Transverse colon (tissue), 4 donors: ENCODE measurements around the gene CAPN11.

Experiments
- CTCF ChIP-seq, 5 experiments: fragments of 200-600 bp in 3 of 5; fragments of 450-650 bp in 2 of 5; sonication (generic) in 3 of 5; IDR thresholded peaks; 1 replicate in 2 of 5; 2 replicates in 3 of 5; pipeline ENCODE4 v1.5.1; 2016 to 2017; ENCODE audit warnings: antibody characterized with exemption in 5 of 5, inconsistent platforms in 3 of 5, mild to moderate bottlenecking in 2 of 5, moderate library complexity in 1 of 5
- EP300 ChIP-seq: sonication (generic); formaldehyde crosslinking; IDR thresholded peaks from one replicate; pipeline ENCODE4 v1.6.1; 2017; ENCODE audit warnings: antibody characterized with exemption, low read depth
- POLR2A ChIP-seq: fragments of 450-650 bp; IDR thresholded peaks from one replicate; pipeline ENCODE4 v1.6.1; 2016; ENCODE audit warnings: antibody characterized with exemption, mild to moderate bottlenecking, moderate library complexity
- POLR2AphosphoS5 ChIP-seq, 3 donors: sonication (generic); formaldehyde crosslinking; IDR thresholded peaks; one replicate each; pipeline ENCODE4 v1.6.1; 2016; ENCODE audit warnings: antibody characterized with exemption in 3 of 3

- TF ChIP-seq POLR2A (no peak), CTCF (IDR thresholded peaks at IDR 0.05) (no peak), POLR2AphosphoS5 (IDR thresholded peaks at IDR 0.05) (no peak), EP300 (no peak)
Observed at GRCh38 chr6:44190715-44191114, 32.1 kb downstream of the CAPN11 start.
